ENCODE results near the gene MYO5C. TPM values are rescaled to one million over a fixed set of nuclear protein-coding genes. Genes with fewer than 3 reads are reported as not detected.
A peak's percentile ranks its signal among the peaks of the same experiment; 100 is the strongest.
"Not testable (repeated sequence)": the region's sequence is repeated elsewhere in the genome, so short reads cannot be mapped to it uniquely, and the experiment has no call there.

MYO5C gene
- total RNA-seq, 1 donor from 2014 or later = 19.7 TPM

DNA sequence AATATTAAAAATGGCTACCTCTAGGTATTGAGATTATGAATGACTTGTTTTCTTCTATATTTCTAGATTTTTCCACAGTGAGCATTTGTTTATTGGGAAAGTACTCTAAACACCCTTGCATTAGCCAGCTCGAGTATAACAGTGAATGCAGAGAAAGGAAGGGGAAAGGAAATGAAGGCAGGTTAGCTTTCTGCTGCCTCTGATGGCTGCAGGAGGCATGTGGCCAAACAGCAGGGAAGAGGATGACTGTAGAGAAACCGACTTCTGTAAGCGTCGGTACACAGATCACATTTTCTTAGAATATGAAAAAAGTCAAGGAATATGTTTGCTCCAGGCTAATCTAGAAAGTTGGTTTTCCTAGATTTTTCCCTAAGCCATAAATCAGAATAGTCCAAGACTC is 124.2 kb downstream of the MYO5C start:
- DNase-seq (ENCODE audit: low read depth) = no peak
- Histone ChIP-seq H3K27me3 (ENCODE audit: control insufficient read depth, insufficient read depth, low read length) (no peaks in the 10 kb centered on the region), H3K4me3 (ENCODE audit: low read depth, low read length) (no peak overlapping the region), H3K36me3 (ENCODE audit: control insufficient read depth, insufficient read depth, low read length) (no peaks in the 10 kb centered on the region)
- FAIRE-seq = no peak
- TF ChIP-seq, protein P1, sequence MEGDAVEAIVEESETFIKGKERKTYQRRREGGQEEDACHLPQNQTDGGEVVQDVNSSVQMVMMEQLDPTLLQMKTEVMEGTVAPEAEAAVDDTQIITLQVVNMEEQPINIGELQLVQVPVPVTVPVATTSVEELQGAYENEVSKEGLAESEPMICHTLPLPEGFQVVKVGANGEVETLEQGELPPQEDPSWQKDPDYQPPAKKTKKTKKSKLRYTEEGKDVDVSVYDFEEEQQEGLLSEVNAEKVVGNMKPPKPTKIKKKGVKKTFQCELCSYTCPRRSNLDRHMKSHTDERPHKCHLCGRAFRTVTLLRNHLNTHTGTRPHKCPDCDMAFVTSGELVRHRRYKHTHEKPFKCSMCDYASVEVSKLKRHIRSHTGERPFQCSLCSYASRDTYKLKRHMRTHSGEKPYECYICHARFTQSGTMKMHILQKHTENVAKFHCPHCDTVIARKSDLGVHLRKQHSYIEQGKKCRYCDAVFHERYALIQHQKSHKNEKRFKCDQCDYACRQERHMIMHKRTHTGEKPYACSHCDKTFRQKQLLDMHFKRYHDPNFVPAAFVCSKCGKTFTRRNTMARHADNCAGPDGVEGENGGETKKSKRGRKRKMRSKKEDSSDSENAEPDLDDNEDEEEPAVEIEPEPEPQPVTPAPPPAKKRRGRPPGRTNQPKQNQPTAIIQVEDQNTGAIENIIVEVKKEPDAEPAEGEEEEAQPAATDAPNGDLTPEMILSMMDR (IDR thresholded peaks at IDR 0.05; ENCODE audit: insufficient read depth, low read length, severe bottlenecking) = no peak

DNA sequence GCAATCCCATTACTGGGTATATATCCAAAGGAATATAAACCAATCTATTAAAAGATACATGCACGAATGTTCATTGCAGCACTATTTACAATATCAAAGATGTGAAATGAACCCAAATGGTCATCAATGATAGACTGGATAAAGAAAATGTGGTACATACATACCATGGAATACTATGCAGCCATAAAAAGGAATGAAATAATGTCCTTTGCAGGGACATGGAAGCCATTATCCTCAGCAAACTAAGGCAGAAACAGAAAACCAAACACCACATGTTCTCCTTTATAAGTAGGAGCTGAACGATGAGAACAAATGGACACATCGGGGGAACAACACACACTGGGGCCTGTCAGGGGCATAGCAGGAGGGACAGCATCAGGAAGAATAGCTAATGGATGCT is 125.4 kb downstream of the MYO5C start:
- FAIRE-seq; H3K36me3 ChIP-seq (ENCODE audit: control insufficient read depth, insufficient read depth, low read length); H3K4me3 ChIP-seq (ENCODE audit: low read depth, low read length): not testable (repeated sequence)

DNA sequence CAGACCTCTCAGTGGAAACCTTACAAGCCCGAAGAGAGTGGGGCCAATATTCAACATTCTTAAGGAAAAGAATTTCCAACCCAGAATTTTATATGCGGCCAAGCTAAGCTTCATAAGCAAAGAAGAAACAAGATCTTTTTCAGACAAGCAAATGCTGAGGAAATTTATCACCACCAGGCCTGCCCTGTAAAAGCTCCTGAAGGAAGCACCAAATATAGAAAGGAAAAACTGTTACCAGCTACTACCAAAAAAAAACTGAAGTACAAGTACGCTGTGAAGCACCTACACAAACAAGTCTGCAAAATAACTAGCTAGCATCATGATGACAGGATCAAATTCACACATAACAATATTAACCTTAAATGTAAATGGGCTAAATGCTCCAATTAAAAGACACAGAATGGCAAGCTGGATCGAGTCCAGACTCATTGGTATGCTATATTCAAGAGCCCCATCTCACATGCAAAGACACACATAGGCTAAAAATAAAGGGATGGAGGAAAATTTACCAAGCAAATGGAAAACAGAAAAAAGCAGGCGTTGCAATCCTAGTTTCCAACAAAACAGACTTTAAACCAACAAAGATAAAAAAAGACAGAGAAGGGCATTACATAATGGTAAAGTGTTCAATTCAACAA is 130.0 kb downstream of the MYO5C start:
- FAIRE-seq; DNase-seq (ENCODE audit: low read depth); H3K36me3 ChIP-seq (ENCODE audit: control insufficient read depth, insufficient read depth, low read length); H3K27me3 ChIP-seq (ENCODE audit: control insufficient read depth, insufficient read depth, low read length); H3K4me3 ChIP-seq (ENCODE audit: low read depth, low read length): not testable (repeated sequence)

More for the DNA sequence above, 125.4 kb downstream of the MYO5C start:
- not testable (repeated sequence) for DNase-seq (ENCODE audit: low read depth); H3K27me3 ChIP-seq (ENCODE audit: control insufficient read depth, insufficient read depth, low read length)

DNA sequence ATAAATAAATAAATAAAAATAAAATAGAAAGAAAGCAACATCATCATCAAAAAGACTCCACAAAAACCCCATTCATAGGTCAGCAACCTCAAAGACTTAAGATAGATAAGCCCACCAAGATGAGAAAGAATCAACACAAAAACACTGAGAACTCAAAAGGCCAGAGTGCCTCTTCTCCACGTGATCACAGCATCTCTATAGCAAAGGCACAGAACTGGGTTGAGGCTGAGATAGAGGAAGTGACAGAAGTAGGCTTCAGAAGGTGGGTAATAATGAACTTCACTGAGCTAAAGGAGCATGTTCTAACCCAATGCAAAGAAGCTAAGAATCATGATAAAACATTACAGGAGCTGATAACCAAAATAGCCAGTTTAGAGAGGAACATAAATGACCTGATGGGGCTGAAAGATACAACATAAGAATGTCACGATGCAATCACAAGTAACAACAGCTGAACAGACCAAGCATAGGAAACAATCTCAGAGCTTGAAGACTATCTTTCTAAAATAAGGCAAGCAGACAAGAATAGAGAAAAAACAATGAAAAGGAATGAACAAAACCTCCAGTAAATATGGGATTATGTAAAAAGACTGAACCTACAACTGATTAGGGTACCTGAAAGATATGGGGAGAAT is 130.9 kb downstream of the MYO5C start:
- FAIRE-seq = no peak
- Histone ChIP-seq H3K36me3 (ENCODE audit: control insufficient read depth, insufficient read depth, low read length) (peaks cover 9% of the 10 kb centered on the region), H3K4me3 (ENCODE audit: low read depth, low read length) (no peak overlapping the region), H3K27me3 (ENCODE audit: control insufficient read depth, insufficient read depth, low read length) (no peaks in the 10 kb centered on the region)
- TF ChIP-seq, protein P1 (IDR thresholded peaks at IDR 0.05; ENCODE audit: insufficient read depth, low read length, severe bottlenecking) = no peak
- no peak for DNase-seq (ENCODE audit: low read depth)

DNA sequence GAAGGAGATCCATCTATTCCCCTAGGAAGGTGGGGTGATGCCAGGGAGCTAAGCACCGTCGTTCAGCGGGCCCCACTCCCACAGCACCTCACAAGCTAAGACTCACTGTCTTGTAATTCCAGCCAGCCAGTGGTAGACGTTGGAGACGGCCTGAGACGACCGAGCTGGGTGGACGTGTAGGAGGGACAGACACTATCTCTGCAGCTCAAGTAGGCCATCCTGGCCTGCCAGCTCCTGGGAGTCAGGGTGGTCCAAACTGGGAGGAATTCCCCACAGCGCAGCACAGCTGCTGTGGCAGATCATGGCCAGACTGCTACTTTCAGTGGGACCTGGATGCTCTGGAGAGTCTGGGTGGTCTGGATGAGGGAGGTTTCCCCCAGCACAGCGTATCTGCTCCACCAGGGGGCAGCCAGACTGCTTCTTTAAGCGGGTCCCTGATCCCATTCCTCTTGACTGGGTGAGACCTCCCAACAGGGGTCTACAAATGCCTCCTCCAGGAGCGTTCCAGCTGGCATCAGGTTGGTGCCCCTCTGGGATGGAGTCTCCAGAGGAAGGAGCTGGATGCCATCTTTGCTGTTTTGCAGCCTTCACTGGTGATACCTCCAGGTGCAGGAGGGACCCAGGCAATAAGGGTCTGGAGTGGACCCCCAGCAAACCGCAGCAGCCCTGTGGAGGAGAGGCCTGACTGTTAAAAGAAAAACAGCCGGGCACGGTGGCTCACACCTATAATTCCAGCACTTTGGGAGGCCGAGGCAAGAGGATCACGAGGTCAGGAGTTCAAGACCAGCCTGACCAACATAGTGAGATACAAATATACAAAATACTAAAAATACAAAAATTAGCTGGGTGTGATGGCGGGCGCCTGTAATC is 132.0 kb downstream of the MYO5C start:
- DNase-seq (ENCODE audit: low read depth) = no peak
- TF ChIP-seq, protein P1 (IDR thresholded peaks at IDR 0.05; ENCODE audit: insufficient read depth, low read length, severe bottlenecking) = peak; percentile 9
- H3K4me3 ChIP-seq (ENCODE audit: low read depth, low read length) = no peak overlapping the region
- no peak for FAIRE-seq
- peaks cover 10% of the 10 kb centered on the region for H3K36me3 ChIP-seq (ENCODE audit: control insufficient read depth, insufficient read depth, low read length)
- H3K27me3 ChIP-seq (ENCODE audit: control insufficient read depth, insufficient read depth, low read length) = no peaks in the 10 kb centered on the region

DNA sequence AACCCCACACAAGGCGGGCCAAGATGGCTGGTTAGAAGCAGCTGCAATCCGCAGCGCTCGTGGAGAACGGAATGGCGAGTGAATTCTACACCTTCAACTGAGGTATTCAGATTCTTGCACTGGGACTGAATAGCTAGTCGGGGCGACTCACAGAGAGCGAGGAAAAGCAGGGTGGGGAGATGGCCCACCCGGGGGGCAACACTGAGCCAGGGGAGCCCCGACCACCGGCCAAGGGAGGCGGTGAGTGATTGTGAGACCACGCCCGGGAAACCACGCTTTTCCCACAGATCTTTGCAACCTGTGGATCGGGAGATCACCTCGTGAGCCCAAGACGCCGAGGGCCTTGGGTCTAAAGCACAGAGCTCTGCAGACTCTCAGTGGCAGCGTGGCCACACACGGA is 132.7 kb downstream of the MYO5C start:
- DNase-seq (ENCODE audit: low read depth) (no peak), FAIRE-seq (no peak)
- Histone ChIP-seq H3K36me3 (ENCODE audit: control insufficient read depth, insufficient read depth, low read length) (peaks cover 10% of the 10 kb centered on the region), H3K27me3 (ENCODE audit: control insufficient read depth, insufficient read depth, low read length) (no peaks in the 10 kb centered on the region), H3K4me3 (ENCODE audit: low read depth, low read length) (no peak overlapping the region)
- TF ChIP-seq, protein P1 (IDR thresholded peaks at IDR 0.05; ENCODE audit: insufficient read depth, low read length, severe bottlenecking) = no peak
